Left cardiac atrium (tissue), 4 donors: ENCODE data around the gene HIGD2A. TPM values are rescaled to one million over a fixed set of nuclear protein-coding genes. Genes with fewer than 3 reads are reported as not detected.

ENCODE experiments used
- ATAC-seq, 2 donors: fragments of 200-7000 bp; cut with Tn5 transposase; one replicate each; pipeline ENCODE4 v1.9.1; 2020; ENCODE audit warnings: mild to moderate bottlenecking in 2 of 2, moderate library complexity in 2 of 2
- DNase-seq: peaks from one replicate; pipeline ENCODE4 v3.0.0-alpha.2; 2020
- intact Hi-C, 2 donors: fragments of 100-400 bp; cut with DNase I; formaldehyde crosslinking; loops; one replicate each; pipeline versions ENCODE4 v1.14.1 to v1.15.1; 2022 to 2023
- total RNA-seq, 2 donors: library from RNA; stranded (reverse); fragmentation: NEBNext Ultra II Directional; extraction: Animal tissue kit (Norgen Biotek cat#: 25700); gene quantifications; one replicate each; pipeline ENCODE4 v1.2.1, GENCODE V29; 2021
- donor health status: DM: no; HTN: yes; CAD: no.
- donor health status: DM: no; HTN: yes; CAD: no; lungs with severe emphysema.
- donor health status: DM: yes; HTN: yes; CAD: no.
- donor health status: Dilated cardiomyopathy.

Gene HIGD2A
- total RNA-seq, 2 donors from 2014 or later, result 159 to 166 TPM

- intact Hi-C loops, result no loop called here
- peak; percentile 27 for DNase-seq
- no peak for ATAC-seq
Observed at GRCh38 chr5:176366232-176366894, 22.2 kb upstream of the HIGD2A start.

DNA sequence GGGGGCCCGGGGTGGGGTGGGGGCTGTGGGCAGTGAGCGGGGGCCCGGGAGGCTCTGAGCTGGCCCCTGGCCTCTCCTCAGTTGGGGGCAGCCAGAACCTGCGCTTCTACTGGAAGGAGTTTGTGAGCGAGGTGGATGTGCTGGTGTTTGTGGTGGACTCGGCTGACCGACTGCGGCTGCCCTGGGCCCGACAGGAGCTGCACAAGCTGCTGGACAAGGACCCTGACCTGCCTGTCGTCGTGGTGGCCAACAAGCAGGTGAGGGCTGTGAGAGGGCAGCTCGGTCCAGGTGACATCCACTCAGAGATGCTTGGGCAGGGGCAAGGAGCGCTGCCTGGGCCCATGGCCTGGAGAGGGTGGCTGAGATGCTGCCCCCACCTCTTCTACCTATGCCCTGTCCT, 19.8 kb upstream of the HIGD2A start:
- intact Hi-C loops, result no loop called here
- ATAC-seq (no peak), DNase-seq (no peak)

DNA sequence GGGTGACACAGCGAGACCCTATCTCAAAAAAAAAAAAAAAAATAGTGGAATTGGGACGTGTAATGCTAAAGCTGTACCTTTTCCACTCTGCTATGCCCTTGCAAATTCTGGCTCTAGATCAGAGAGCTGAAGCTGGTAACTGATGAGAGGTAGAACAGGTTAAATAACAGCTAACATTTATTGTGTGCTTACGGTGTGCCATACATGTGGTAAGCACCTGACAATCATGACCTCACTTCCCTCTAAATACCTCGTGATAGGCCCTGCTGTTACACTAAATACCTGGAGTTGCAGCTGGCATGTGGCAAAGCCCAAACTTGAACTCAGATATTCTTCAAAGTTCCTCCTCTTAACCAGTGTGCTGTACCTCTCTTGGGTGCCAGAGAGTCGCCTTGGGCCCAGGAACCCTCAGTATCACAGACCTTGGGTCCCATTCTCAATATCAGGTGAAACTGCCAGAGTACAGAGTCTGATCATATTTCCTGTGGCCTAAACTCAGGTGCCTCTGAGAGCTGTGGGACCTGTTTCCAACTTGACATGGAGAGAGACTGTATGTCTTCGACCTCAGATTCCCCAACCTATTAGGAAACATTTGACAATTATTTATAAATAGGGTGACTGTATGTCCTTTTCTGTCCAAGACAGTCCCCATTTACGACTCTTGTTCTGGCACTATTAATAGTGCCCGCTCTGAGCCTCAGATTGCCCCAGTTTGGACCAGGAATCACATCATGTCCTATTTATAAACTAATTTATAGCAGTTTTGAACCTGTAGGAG, 18.4 kb upstream of the HIGD2A start:
- no peak for ATAC-seq
- intact Hi-C loops, result no loop called here

DNA sequence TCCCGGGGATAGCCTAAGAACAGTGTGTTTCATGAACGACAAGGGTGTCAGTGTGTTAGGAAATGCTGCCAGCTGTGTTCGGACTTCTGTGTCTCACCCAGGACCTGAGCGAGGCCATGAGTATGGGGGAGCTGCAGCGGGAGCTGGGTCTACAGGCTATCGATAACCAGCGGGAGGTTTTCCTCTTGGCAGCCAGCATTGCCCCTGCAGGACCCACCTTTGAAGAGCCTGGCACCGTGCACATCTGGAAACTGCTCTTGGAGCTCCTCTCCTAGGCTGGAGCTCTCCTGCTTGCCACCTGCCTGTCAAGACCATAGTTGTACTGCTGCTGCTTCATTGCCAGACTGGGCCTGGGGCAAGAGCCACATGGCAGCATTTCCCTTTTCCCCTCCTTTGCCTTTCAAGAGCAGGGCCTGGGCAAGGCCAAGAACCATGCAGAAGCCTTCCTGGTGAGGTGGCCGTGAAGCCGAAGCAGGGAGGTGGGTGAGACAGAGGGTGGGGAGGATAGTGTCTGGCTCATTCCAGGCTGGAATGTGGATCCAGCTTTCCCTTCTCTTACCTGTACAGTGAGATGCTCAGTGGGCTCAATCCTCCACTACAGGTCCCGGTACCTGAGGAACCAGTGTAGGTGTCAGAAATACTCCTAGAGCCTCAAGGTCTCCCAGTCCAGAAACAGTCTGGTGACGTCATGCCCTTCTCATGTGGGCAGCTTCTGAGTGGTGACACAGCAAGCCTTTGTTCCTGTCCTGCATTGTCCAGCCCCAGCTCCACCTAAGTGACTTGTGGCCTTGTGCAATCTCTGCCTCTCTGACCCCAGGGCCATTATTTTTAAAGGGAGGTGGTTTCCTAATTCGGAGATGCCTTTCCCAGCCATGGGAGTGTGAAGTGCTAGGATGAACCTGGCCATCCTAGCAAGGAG, 16.7 kb upstream of the HIGD2A start:
- intact Hi-C loops, result no loop called here

More for the DNA sequence above, 18.4 kb upstream of the HIGD2A start:
- DNase-seq, result no peak

DNA sequence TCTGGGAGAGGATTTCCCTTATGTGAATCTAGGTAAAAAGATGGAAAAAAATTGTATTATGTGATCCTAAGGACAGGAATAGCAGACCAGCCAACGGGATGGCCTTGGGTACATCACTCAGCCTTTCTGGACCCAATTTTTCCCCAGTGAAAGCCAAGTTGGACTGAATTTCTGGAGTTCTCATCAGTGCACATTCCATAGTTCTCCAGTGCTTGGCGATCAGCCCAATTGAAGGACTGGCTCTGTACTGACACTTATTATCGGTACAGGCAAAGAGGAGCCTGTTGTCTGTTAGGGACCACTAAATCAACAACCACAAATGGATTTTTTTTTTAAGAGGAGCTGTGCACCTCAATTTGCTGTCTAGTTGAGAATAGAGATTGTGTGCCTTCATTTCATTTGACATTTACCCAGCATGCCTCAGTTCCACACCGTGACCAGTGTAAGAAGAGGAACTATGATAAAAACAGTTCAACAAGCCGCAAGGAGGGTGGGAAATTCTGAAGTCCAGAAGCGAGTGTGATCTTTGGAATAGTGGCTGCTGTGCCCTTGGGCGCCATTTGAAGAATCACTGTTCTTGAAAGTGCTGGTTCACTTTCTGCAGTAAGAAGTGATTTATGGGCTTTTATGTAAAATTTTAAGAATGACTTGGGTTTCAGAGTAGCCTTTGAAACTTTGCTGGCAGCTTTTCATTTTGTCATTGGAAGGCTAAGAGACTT, 15.3 kb upstream of the HIGD2A start:
- DNase-seq (peak; percentile 50), ATAC-seq (peak; percentile 45 to 83)
- intact Hi-C loops, result no loop called here

More for the DNA sequence above, 16.7 kb upstream of the HIGD2A start:
- DNase-seq, result no peak
- ATAC-seq, result peak in 1 of 2 donors; percentile 38

- DNase-seq (no peak), ATAC-seq (no peak)
- intact Hi-C loops, result no loop called here
Observed at GRCh38 chr5:176379881-176380280, 8.7 kb upstream of the HIGD2A start.

GRCh38 chr5:176381423-176381822, 7.1 kb upstream of the HIGD2A start:
- DNase-seq, result no peak
- intact Hi-C loops, result no loop called here
- peak; percentile 85 to 93 for ATAC-seq

- ATAC-seq (peak; percentile 31 to 41), DNase-seq (no peak)
- intact Hi-C loops, result no loop called here
Observed at GRCh38 chr5:176381979-176382378, 6.6 kb upstream of the HIGD2A start.

DNA sequence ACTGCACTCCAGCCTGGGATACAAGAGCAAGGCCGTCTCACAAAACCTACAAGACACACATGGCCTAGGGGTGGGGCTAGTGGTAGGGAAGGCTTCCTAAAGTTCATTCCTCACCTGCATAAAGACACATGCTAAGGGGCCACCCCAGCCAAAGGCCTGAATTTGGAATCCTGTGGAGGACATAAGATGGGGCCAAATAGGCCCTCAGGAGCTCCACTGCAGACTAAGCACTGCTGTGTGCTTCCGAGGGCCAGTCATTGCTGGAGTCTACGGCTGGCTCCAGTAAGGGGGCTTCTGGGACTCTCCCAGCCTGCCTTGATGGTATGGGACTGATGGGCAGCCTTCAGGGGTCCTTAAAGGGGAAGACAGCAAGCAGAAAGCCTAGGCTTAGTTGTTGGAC, 5.8 kb upstream of the HIGD2A start:
- no peak for ATAC-seq
- intact Hi-C loops, result no loop called here
- DNase-seq, result no peak

DNA sequence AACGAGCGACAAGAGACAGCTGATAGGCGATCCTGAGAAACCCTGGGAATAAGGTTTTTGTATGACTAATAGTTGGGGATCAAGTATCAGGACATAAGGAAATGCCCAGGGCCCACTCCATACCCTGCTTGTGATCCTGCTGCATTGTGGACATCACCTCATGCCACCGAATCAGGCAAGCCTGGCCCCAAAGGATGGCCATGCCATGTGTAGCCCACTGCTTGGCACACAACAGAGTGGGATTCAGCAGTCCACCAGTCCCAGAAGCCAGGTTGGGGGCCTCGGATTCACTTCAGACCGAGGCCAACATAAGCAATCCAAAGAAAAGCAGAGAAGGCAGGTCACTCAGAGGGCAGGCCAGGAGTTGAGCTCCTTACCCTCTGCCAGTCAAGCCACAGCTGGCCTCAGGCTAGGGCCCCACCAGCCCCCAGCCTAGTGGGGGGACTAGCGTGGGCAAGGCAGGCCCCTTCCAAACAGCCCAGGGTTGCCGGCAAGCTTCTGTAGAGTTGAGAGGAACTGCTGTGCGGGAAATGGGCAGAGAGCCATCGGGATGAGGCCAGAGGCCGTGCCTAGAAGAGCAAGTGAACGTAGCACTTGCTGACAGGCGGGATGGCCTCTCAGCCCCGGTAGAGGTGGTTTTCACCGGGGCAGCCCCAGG, 5.2 kb upstream of the HIGD2A start:
- no peak for ATAC-seq
- DNase-seq, result no peak
- intact Hi-C loops, result no loop called here

GRCh38 chr5:176383961-176384360, 4.6 kb upstream of the HIGD2A start:
- no peak for DNase-seq
- no peak for ATAC-seq
- intact Hi-C loops, result no loop called here

- DNase-seq (no peak), ATAC-seq (no peak)
- intact Hi-C loops, result no loop called here
Observed at GRCh38 chr5:176384366-176384930, 4.1 kb upstream of the HIGD2A start.

DNA sequence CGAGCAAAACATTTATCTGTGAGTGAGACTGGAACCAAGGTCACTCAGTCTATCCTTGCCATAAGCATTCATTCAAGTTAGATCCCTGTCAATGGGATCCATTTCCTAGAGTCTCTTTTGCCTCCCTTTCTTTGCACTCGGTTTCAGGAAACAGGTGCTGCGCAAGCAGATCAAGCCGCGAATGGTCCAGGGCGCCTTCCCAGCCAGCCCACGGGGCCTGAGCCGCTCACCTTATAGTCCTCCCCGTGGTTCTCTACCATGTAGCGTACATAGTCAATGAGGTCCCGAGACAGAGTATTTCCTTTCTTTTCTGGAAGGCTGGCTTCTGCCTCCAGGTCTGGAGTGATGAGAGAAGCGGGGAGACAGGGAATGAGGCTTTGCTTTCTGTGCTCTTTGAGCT, 3.6 kb upstream of the HIGD2A start:
- ATAC-seq (no peak), DNase-seq (no peak)
- intact Hi-C loops, result no loop called here

DNA sequence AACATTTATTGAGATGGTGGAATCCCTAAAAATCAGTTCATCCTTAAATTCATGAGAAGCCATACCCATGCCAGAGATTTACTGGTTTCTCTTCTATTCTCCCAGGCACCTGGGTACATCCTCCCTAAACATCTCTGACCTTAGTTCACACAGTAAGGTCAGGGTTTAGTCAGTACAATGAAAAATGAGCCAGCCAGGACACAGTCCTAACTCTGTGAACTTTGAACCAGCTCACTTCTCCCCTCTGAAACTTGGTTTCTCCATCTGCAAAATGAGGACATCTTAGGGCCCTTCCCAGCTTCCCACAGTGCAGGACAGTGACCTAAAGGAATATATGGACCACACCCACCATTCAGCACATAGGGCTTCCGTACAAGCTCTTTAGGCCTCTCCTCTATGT, 2.1 kb upstream of the HIGD2A start:
- intact Hi-C loops, result no loop called here
- DNase-seq (no peak), ATAC-seq (no peak)

DNA sequence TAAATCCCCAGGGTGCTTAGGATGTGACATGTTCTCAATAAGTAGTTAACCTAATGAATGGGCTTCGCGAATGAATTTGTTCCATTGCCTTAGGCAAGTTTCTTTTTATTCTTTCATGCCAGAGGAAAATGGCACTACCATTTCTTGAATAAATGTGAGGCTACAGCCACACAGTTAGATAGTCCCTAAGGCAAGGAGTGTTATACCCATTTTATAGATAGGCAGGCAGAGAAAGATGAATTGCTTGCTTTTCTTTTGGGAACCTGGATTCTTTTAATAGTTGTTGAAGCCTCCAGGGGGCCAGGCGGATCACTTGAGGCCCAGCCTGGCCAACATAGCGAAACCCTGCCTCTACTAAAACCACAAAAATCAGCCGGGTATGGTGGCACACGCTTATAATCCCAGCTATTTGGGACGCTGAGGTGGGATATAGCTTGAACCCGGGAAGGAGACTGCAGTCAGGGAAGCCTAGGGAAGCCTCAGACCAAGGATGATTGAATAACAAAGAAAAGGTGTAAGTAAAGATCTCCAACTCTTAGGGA, 1.1 kb upstream of the HIGD2A start:
- ATAC-seq (no peak), DNase-seq (no peak)
- intact Hi-C loops, result no loop called here

- DNase-seq, result no peak
- intact Hi-C loops, result no loop called here
- ATAC-seq, result peak in 1 of 2 donors; percentile 1
Observed at GRCh38 chr5:176388003-176388443, 528 bp upstream of the HIGD2A start.

DNA sequence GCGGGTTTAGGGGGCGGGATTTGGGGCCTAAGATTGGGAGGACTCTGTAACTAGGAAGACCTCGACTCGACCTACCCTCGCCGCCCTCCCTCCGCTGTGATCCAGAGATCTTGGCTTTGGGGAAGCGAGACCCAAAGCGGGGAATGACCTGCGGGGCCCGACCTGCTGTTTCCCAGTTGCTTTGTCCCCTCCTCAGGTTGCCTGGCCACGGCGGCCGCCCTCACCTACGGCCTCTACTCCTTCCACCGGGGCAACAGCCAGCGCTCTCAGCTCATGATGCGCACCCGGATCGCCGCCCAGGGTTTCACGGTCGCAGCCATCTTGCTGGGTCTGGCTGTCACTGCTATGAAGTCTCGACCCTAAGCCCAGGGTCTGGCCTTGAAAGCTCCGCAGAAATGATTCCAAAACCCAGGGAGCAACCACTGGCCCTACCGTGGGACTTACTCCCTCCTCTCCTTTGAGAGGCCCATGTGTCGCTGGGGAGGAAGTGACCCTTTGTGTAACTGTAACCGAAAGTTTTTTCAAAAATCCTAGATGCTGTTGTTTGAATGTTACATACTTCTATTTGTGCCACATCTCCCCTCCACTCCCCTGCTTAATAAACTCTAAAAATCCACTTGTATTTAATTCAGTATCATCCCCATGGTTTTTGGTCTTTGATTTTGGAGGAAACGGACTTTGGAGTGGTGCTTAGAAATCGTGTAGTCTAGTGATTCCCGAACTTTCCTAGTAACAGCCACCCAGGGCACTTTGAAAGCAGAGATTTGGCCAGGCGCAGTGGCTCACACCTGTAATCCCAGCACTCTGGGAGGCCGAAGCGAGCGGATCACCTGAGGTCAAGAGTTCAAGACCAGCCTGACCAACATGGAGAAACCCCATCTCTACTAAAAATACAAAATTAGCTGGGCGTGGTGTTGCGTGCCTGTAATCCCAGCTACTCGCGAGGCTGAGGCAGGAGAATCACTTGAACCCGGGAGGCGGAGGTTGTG, 878 bp downstream of the HIGD2A start:
- intact Hi-C loops, result no loop called here
- DNase-seq, result no peak

More for the DNA sequence above, 878 bp downstream of the HIGD2A start:
- peak; percentile 24 to 36 for ATAC-seq
